ENCODE data around the gene SLC44A2. TPM values are rescaled to one million over a fixed set of nuclear protein-coding genes. Genes with fewer than 3 reads are reported as not detected.
"Not testable (repeated sequence)": the region's sequence is repeated elsewhere in the genome, so short reads cannot be mapped to it uniquely, and the experiment has no call there.

SLC44A2 gene
- total and polyA plus RNA-seq, 7 donors, result 12.9 to 88.6 (median 23.4) TPM

DNA sequence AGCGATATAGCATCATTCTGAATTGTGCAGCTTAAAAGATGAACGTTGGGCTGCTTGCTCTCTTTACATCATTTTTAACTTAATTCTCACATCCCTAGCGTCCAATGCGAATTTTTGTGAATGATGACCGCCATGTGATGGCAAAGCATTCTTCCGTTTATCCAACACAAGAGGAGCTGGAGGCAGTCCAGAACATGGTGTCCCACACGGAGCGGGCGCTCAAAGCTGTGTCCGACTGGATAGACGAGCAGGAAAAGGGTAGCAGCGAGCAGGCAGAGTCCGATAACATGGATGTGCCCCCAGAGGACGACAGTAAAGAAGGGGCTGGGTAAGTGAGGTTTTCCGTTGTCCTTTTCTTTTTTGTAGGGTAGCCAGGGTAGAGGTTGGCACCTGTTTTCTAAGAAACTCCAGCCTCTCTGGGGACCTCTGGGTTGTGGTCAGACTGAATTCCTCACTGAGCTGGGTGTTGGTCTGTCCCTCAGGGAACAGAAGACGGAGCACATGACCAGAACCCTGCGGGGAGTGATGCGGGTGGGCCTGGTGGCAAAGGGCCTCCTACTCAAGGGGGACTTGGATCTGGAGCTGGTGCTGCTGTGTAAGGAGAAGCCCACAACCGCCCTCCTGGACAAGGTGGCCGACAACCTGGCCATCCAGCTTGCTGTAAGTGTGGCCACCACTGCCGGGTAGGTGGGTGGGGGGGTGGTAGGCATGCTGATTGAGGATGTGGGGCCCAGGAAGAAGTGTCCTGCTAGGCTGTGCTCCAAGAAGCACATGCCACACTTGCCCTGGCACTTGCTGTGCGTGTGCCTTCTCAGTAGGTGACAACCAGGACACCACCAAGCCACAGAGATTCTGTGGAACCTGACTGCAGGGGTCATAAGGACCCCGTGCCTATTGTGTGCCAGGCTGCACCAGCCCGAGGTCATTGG is 45.8 kb downstream of the SLC44A2 start:
- no peak for TF ChIP-seq POLR2AphosphoS5 (IDR thresholded peaks at IDR 0.05)
- TF ChIP-seq EP300 (IDR thresholded peaks at IDR 0.05), result no peak
- TF ChIP-seq, protein P1, sequence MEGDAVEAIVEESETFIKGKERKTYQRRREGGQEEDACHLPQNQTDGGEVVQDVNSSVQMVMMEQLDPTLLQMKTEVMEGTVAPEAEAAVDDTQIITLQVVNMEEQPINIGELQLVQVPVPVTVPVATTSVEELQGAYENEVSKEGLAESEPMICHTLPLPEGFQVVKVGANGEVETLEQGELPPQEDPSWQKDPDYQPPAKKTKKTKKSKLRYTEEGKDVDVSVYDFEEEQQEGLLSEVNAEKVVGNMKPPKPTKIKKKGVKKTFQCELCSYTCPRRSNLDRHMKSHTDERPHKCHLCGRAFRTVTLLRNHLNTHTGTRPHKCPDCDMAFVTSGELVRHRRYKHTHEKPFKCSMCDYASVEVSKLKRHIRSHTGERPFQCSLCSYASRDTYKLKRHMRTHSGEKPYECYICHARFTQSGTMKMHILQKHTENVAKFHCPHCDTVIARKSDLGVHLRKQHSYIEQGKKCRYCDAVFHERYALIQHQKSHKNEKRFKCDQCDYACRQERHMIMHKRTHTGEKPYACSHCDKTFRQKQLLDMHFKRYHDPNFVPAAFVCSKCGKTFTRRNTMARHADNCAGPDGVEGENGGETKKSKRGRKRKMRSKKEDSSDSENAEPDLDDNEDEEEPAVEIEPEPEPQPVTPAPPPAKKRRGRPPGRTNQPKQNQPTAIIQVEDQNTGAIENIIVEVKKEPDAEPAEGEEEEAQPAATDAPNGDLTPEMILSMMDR (IDR thresholded peaks at IDR 0.05), result no peak
- TF ChIP-seq POLR2A (IDR thresholded peaks at IDR 0.05), result no peak
- Histone ChIP-seq H3K27me3 (no peaks in the 10 kb centered on the region), H3K36me3 (peaks cover 6 to 44% (median 28%) of the 10 kb centered on the region in 4 donors), H3K9me3 (no peaks in the 10 kb centered on the region), H3K4me3 (no peak overlapping the region), H3K4me1 (peaks cover 0 to 49% (median 21%) of the 10 kb centered on the region in 4 donors), H3K27ac (no peak overlapping the region)
- DNase-seq, result no peak
- WGBS, 2 donors, result 86 to 88% methylated on average over 24 of the region's 24 CpGs
- intact Hi-C loops (cut with DNase I), result no loop called here

DNA sequence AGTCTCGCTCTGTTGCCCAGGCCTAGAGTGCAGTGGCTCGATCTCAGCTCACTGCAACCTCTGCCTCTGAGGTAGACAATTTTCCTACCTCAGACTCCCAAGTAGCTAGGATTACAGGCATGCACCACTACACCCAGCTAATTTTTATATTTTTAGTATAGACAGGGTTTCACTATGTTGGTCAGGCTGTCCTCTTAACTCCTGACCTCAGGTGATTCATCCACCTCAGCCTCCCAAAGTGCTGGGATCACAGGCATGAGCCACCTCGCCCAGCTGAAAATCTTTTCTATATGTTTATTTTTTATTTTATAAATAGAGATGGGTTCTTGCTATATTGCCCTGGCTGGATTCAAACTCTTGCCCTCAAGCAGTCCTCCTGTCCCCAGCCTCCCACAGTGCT is 46.6 kb downstream of the SLC44A2 start:
- intact Hi-C loops (cut with DNase I); H3K27me3 ChIP-seq; H3K27ac ChIP-seq; DNase-seq; H3K9me3 ChIP-seq; H3K4me3 ChIP-seq: not testable (repeated sequence)
- Histone ChIP-seq H3K36me3 (peaks cover 6 to 50% (median 33%) of the 10 kb centered on the region in 4 donors), H3K4me1 (peaks cover 0 to 42% (median 21%) of the 10 kb centered on the region in 4 donors)
- 96 to 98% methylated on average over 3 of the region's 3 CpGs for WGBS, 2 donors

DNA sequence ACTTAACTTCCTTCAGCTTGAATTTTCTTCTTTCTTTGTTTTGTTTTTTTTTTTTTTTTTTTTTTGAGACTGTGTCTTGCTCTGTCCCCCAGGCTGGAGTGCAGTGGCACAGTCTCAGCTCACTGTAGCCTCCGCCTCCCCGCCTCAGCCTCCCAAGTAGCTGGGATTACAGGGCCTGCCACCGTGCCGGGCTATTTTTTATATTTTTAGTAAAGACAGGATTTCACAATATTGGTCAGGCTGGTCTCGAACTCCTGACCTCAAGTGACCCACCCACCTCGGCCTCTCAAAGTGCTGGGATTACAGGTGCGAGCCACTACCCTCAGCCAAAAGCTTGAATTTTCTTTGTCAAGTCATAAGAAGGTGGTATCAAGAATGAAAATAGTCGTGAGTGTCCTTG is 49.9 kb downstream of the SLC44A2 start:
- H3K4me3 ChIP-seq; DNase-seq; H3K9me3 ChIP-seq; intact Hi-C loops (cut with DNase I); H3K27me3 ChIP-seq; H3K27ac ChIP-seq: not testable (repeated sequence)
- peaks cover 0 to 23% (median 9%) of the 10 kb centered on the region in 4 donors for H3K4me1 ChIP-seq
- 88 to 91% methylated on average over 8 of the region's 8 CpGs for WGBS, 2 donors
- peaks cover 30 to 83% (median 65%) of the 10 kb centered on the region in 4 donors for H3K36me3 ChIP-seq

DNA sequence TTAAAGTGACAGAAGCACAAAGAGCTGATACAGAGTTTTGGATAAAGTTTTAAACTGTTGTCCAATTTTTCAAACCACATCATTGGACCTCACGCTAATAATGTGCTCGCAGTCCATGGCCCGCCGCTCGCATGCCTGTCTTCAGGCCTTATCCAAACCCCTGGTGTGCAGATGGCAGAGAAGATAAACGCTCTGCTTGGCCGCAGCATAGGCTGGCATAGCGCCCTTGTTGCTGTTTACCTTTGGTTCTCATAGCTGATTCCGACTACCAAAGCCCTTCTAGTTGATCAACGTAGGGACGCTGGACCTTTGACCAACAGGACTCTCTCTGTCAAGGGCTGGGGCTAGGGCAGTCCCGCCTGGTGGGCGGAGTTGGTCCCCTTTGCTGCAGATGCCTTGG is 52.4 kb downstream of the SLC44A2 start:
- peaks cover 49 to 87% (median 78%) of the 10 kb centered on the region in 4 donors for H3K36me3 ChIP-seq
- intact Hi-C loops (cut with DNase I), result no loop called here

DNA sequence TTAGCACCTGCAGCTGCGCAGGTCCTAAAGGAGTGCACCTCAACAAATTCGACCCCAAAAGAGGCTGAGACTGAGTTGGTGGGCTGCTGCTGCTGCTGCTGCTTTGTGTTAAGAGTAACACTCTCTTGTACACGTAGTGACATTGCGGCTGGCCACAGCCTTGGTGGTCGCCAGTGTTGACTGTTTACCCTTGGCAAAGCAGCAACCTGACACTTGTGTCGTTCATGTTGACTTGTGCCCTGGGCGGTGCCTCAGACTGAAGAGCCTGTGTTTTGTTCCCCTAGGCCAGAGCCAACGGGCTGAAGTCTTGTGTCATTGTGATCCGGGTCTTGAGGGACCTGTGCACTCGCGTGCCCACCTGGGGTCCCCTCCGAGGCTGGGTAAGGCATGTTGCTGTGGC is 53.5 kb downstream of the SLC44A2 start:
- Histone ChIP-seq H3K9me3 (no peaks in the 10 kb centered on the region), H3K4me3 (no peak overlapping the region), H3K27me3 (no peaks in the 10 kb centered on the region), H3K4me1 (no peaks in the 10 kb centered on the region), H3K36me3 (peaks cover 57 to 87% (median 79%) of the 10 kb centered on the region in 4 donors), H3K27ac (no peak overlapping the region)
- TF ChIP-seq, protein P1 (IDR thresholded peaks at IDR 0.05), result no peak
- no peak for TF ChIP-seq EP300 (IDR thresholded peaks at IDR 0.05)
- TF ChIP-seq POLR2A (IDR thresholded peaks at IDR 0.05), result no peak
- TF ChIP-seq POLR2AphosphoS5 (IDR thresholded peaks at IDR 0.05), result no peak
- 87 to 93% methylated on average over 12 of the region's 12 CpGs for WGBS, 2 donors
- intact Hi-C loops (cut with DNase I), result no loop called here
- DNase-seq, result no peak

More for the DNA sequence above, 52.4 kb downstream of the SLC44A2 start:
- 86 to 93% methylated on average over 13 of the region's 13 CpGs for WGBS, 2 donors
- H3K4me3 ChIP-seq, result no peak overlapping the region
- no peaks in the 10 kb centered on the region for H3K27me3 ChIP-seq
- DNase-seq, result no peak
- TF ChIP-seq POLR2A (IDR thresholded peaks at IDR 0.05) (no peak), EP300 (IDR thresholded peaks at IDR 0.05) (no peak), POLR2AphosphoS5 (IDR thresholded peaks at IDR 0.05) (no peak)
- TF ChIP-seq, protein P1 (IDR thresholded peaks at IDR 0.05), result no peak
- H3K9me3 ChIP-seq, result no peaks in the 10 kb centered on the region
- no peak overlapping the region for H3K27ac ChIP-seq
- H3K4me1 ChIP-seq, result peaks cover 0 to 8% (median 0%) of the 10 kb centered on the region in 4 donors
